A549 (cell line): ENCODE data around the gene CELF5.

Experiments used
- CTCF ChIP-seq: fragments of >200 bp; sonication (Bioruptor Twin); formaldehyde crosslinking; IDR thresholded peaks from 3 replicates; pipeline ENCODE4 v1.5.1; 2016
- EP300 ChIP-seq, 2 experiments: fragments of >200 bp; sonication (Bioruptor Twin); formaldehyde crosslinking; IDR thresholded peaks; 2 replicates in 1 of 2; 3 replicates in 1 of 2; pipeline ENCODE4 v1.6.1; 2016 to 2017
- TF ChIP-seq, protein P1 (sequence below): fragments of 200-600 bp; sonication (generic); IDR thresholded peaks from 2 replicates; pipeline ENCODE4 v1.6.1; 2016; ENCODE audit warnings: antibody characterized with exemption, mild to moderate bottlenecking, moderate library complexity

GRCh38 chr19:3316659-3317207 lies 92.3 kb downstream of the CELF5 start:
- no peak for TF ChIP-seq CTCF
- no peak for TF ChIP-seq EP300 (IDR thresholded peaks at IDR 0.05)
- TF ChIP-seq, protein P1, sequence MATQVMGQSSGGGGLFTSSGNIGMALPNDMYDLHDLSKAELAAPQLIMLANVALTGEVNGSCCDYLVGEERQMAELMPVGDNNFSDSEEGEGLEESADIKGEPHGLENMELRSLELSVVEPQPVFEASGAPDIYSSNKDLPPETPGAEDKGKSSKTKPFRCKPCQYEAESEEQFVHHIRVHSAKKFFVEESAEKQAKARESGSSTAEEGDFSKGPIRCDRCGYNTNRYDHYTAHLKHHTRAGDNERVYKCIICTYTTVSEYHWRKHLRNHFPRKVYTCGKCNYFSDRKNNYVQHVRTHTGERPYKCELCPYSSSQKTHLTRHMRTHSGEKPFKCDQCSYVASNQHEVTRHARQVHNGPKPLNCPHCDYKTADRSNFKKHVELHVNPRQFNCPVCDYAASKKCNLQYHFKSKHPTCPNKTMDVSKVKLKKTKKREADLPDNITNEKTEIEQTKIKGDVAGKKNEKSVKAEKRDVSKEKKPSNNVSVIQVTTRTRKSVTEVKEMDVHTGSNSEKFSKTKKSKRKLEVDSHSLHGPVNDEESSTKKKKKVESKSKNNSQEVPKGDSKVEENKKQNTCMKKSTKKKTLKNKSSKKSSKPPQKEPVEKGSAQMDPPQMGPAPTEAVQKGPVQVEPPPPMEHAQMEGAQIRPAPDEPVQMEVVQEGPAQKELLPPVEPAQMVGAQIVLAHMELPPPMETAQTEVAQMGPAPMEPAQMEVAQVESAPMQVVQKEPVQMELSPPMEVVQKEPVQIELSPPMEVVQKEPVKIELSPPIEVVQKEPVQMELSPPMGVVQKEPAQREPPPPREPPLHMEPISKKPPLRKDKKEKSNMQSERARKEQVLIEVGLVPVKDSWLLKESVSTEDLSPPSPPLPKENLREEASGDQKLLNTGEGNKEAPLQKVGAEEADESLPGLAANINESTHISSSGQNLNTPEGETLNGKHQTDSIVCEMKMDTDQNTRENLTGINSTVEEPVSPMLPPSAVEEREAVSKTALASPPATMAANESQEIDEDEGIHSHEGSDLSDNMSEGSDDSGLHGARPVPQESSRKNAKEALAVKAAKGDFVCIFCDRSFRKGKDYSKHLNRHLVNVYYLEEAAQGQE, result no peak
